ENCODE measurements around the gene GRM7.

The GRM7 gene

DNA sequence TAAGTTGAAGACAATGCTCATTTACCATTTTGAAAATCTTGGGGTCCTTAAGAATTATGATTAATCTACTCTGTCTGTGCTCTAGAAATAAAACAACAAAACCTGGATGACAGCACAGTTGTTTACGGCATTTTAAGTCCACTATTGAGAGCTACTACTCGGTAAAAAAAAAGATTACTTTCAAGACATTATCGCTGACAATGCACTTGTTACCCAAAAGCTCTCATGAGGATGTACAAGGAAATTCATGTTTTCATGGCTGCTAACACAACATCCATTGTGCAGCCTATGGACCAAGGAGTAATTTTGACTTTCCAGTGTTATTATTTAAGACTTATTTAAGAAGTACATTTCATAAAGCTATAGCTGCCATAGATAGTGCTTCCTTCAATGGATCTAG lies 221.3 kb downstream of the GRM7 start (continued):
- TF ChIP-seq, protein P1, sequence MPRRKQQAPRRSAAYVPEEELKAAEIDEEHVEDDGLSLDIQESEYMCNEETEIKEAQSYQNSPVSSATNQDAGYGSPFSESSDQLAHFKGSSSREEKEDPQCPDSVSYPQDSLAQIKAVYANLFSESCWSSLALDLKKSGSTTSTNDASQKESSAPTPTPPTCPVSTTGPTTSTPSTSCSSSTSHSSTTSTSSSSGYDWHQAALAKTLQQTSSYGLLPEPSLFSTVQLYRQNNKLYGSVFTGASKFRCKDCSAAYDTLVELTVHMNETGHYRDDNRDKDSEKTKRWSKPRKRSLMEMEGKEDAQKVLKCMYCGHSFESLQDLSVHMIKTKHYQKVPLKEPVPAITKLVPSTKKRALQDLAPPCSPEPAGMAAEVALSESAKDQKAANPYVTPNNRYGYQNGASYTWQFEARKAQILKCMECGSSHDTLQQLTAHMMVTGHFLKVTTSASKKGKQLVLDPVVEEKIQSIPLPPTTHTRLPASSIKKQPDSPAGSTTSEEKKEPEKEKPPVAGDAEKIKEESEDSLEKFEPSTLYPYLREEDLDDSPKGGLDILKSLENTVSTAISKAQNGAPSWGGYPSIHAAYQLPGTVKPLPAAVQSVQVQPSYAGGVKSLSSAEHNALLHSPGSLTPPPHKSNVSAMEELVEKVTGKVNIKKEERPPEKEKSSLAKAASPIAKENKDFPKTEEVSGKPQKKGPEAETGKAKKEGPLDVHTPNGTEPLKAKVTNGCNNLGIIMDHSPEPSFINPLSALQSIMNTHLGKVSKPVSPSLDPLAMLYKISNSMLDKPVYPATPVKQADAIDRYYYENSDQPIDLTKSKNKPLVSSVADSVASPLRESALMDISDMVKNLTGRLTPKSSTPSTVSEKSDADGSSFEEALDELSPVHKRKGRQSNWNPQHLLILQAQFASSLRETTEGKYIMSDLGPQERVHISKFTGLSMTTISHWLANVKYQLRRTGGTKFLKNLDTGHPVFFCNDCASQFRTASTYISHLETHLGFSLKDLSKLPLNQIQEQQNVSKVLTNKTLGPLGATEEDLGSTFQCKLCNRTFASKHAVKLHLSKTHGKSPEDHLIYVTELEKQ (tag by site-specific recombination; IDR thresholded peaks at IDR 0.05; ENCODE audit: borderline replicate concordance), result no peak
- TF ChIP-seq ZNF747 (tag by site-specific recombination; IDR thresholded peaks at IDR 0.05) (no peak), ZNF274 (IDR thresholded peaks at IDR 0.05; ENCODE audit: low read length) (no peak), ZNF274 (tag by site-specific recombination; IDR thresholded peaks at IDR 0.05; ENCODE audit: borderline replicate concordance) (no peak), ZNF664 (tag by site-specific recombination; IDR thresholded peaks at IDR 0.05) (no peak), ZNF629 (tag by site-specific recombination; IDR thresholded peaks at IDR 0.05) (no peak), ZNF146 (tag by site-specific recombination; IDR thresholded peaks at IDR 0.05) (no peak), ZNF777 (tag by site-specific recombination; IDR thresholded peaks at IDR 0.05; ENCODE audit: borderline replicate concordance) (no peak)
- TF ChIP-seq, protein P2, sequence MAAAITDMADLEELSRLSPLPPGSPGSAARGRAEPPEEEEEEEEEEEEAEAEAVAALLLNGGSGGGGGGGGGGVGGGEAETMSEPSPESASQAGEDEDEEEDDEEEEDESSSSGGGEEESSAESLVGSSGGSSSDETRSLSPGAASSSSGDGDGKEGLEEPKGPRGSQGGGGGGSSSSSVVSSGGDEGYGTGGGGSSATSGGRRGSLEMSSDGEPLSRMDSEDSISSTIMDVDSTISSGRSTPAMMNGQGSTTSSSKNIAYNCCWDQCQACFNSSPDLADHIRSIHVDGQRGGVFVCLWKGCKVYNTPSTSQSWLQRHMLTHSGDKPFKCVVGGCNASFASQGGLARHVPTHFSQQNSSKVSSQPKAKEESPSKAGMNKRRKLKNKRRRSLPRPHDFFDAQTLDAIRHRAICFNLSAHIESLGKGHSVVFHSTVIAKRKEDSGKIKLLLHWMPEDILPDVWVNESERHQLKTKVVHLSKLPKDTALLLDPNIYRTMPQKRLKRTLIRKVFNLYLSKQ (tag by site-specific recombination; IDR thresholded peaks at IDR 0.05; ENCODE audit: borderline replicate concordance), result no peak

DNA sequence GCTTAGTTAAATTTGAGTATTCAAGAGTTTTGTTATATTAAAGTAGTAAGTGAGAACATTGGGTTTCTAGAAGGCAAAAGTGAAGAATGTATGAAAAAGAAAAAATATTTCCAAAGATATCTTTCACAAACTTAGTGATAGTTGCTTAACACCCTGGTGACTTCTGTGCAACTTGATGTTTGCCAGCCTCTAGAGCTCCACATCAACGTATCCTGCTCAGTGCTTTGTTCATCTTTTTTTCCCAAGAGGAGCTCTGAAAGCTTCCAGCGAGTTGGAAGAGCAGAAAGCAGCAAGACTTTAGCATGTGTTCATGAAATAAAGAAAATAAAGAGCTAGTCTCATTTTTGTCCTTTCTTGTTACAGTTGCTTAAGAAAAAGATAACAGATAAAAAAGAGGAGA lies 225.5 kb downstream of the GRM7 start:
- ChIA-PET CTCF (no interaction called here), POLR2A (no interaction called here)
- no peaks in the 10 kb centered on the region for H3K4me1 ChIP-seq (ENCODE audit: control insufficient read depth, insufficient read depth, low read length)
- H3K36me3 ChIP-seq (ENCODE audit: control insufficient read depth in 2 of 2, insufficient read depth in 1 of 2, low read length in 2 of 2), result no peaks in the 10 kb centered on the region
- H3K4me3 ChIP-seq (ENCODE audit: low read depth, low read length), result no peak overlapping the region
- H3K27ac ChIP-seq (ENCODE audit: extremely low read depth, low read depth, low read length), result no peak overlapping the region
- no peak for TF ChIP-seq ZNF302 (tag by site-specific recombination; IDR thresholded peaks at IDR 0.05; ENCODE audit: low read depth)
- TF ChIP-seq REPIN1 (tag by site-specific recombination; IDR thresholded peaks at IDR 0.05; ENCODE audit: low read depth), result no peak
- TF ChIP-seq, protein P3, sequence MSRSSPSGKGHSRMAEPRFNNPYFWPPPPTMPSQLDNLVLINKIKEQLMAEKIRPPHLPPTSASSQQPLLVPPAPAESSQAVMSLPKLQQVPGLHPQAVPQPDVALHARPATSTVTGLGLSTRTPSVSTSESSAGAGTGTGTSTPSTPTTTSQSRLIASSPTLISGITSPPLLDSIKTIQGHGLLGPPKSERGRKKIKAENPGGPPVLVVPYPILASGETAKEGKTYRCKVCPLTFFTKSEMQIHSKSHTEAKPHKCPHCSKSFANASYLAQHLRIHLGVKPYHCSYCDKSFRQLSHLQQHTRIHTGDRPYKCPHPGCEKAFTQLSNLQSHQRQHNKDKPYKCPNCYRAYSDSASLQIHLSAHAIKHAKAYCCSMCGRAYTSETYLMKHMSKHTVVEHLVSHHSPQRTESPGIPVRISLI (tag by site-specific recombination; IDR thresholded peaks at IDR 0.05), result no peak
- TF ChIP-seq ZNF792 (tag by site-specific recombination; IDR thresholded peaks at IDR 0.05), result no peak
- TF ChIP-seq ZNF658 (tag by site-specific recombination; IDR thresholded peaks at IDR 0.05), result no peak
- TF ChIP-seq ZNF2 (tag by site-specific recombination; IDR thresholded peaks at IDR 0.05), result no peak
- TF ChIP-seq, protein P4, sequence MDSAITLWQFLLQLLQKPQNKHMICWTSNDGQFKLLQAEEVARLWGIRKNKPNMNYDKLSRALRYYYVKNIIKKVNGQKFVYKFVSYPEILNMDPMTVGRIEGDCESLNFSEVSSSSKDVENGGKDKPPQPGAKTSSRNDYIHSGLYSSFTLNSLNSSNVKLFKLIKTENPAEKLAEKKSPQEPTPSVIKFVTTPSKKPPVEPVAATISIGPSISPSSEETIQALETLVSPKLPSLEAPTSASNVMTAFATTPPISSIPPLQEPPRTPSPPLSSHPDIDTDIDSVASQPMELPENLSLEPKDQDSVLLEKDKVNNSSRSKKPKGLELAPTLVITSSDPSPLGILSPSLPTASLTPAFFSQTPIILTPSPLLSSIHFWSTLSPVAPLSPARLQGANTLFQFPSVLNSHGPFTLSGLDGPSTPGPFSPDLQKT (IDR thresholded peaks at IDR 0.05; ENCODE audit: borderline replicate concordance, low read depth, low read length), result no peak
- no peak for TF ChIP-seq ZNF292 (tag by site-specific recombination; IDR thresholded peaks at IDR 0.05; ENCODE audit: borderline replicate concordance, low read depth)
- no peak for TF ChIP-seq ZNF184 (tag by site-specific recombination; IDR thresholded peaks at IDR 0.05)
- no peak for TF ChIP-seq ZNF350 (tag by site-specific recombination; IDR thresholded peaks at IDR 0.05)
- TF ChIP-seq SCRT2 (tag by site-specific recombination; IDR thresholded peaks at IDR 0.05), result no peak
- no peak for TF ChIP-seq ZNF654 (tag by site-specific recombination; IDR thresholded peaks at IDR 0.05; ENCODE audit: low read depth)
- no peak for TF ChIP-seq ZNF10 (tag by site-specific recombination; IDR thresholded peaks at IDR 0.05)
- TF ChIP-seq KLF8 (tag by site-specific recombination; IDR thresholded peaks at IDR 0.05), result no peak
- no peak for TF ChIP-seq ZBTB17 (tag by site-specific recombination; IDR thresholded peaks at IDR 0.05)
- TF ChIP-seq ZNF341 (tag by site-specific recombination; IDR thresholded peaks at IDR 0.05; ENCODE audit: low read depth), result no peak
- no peak for TF ChIP-seq SP2 (tag by site-specific recombination; IDR thresholded peaks at IDR 0.05)
- no peaks in the 10 kb centered on the region for H3K9me3 ChIP-seq (ENCODE audit: control insufficient read depth, insufficient read depth, low read depth, low read length)
